HuH-7.5 (cell line): ENCODE data around the gene CCDC93.

Source experiments
- DNase-seq: peaks from one replicate; pipeline ENCODE4 v3.0.0; 2011; ENCODE audit warnings: low spot score

CCDC93 gene

GRCh38 chr2:117987121-117987520 is 26.7 kb downstream of the CCDC93 start:
- DNase-seq = no peak

GRCh38 chr2:117985092-117985491 is 28.8 kb downstream of the CCDC93 start:
- DNase-seq = no peak

GRCh38 chr2:117984208-117984607 is 29.7 kb downstream of the CCDC93 start:
- no peak for DNase-seq

GRCh38 chr2:117983040-117983439 is 30.8 kb downstream of the CCDC93 start:
- DNase-seq = no peak

DNA sequence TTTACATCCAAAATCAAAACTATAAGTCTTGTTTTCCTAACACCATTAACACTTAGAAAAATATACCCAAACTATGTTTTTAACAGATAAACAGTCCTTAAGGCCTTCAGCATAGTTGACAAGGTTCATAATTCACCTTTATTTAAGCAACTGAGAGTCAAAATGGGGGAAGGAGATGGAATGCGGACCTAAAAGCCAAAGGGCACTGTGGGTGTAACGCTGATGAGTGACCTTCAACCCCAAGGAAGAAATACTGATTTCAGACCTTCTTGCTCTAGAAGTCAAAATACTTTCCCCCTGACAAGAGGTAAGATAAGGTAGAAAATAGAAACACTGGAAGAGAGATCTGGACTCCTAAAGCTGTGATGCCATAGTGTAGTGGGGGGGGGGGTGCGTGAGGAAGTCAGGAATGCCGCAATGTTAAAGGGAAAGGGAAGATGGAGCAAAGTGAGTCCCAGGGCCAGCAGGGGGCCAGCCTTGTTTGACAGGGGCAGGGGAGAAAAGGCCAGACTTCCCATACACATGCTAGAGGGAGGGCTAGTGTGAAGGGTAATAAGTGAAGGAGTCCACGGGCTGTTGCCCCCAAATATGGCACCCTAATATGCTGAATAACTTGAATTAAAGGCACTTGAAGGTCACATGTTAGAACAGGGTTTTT is 31.4 kb downstream of the CCDC93 start:
- DNase-seq = no peak

- DNase-seq = no peak
These were observed 32.1 kb downstream of the CCDC93 start for GRCh38 chr2:117981810-117982209.

- no peak for DNase-seq
These were observed 32.8 kb downstream of the CCDC93 start for GRCh38 chr2:117980783-117981676.

GRCh38 chr2:117979911-117980701 is 33.8 kb downstream of the CCDC93 start:
- DNase-seq = no peak

DNA sequence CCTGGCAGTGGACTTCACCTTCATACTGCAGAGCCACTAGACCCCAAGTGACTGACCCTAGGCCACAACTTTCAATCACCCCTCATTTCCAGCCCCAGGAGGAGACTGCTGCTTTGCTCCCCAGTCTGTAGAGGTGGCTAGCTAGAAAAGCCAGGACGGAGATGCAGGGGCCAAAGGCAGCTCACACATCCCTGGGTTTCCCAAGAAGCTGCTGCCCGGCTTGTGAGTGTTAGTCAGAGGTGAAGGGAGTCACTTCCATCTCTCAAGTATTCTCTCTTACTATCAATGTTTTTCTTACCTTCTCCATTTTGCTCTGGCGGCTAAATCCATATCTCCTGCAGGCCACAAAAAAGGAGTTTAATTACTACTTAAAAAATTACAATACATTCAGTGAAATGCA is 36.2 kb downstream of the CCDC93 start:
- DNase-seq = no peak

GRCh38 chr2:117976581-117976980 is 37.3 kb downstream of the CCDC93 start:
- DNase-seq = no peak

DNA sequence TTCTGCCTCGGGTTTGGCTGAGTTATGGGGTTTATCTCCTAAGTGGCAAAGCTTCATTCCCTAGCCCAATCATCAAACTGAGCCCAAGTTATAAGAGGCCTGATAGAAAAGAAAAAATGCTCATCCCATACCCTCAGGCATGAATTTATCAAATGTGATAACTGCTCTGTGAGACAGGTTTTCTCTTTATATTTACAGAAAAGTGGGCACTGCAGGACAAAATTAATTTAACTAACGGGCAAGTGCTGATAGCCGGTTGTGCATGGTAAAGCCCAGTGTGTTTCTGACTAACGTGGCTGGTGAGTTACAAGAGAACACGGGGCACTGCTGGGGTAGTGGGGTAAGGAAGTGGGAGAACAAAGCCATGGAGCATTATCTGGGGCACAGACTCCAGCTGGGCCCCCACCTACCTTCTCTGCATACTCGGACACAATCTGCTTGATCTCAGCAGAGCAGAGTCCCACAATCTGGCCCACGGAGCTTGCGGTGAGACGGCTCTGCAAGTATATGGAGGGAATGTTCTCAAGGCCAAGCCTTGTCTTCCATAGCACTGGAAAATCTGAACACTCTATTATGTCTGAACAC is 40.3 kb downstream of the CCDC93 start:
- DNase-seq = no peak

GRCh38 chr2:117972476-117973123 is 41.3 kb downstream of the CCDC93 start:
- no peak for DNase-seq

GRCh38 chr2:117968722-117969121 is 45.1 kb downstream of the CCDC93 start:
- DNase-seq = no peak

GRCh38 chr2:117967977-117968718 is 45.7 kb downstream of the CCDC93 start:
- DNase-seq = no peak

- DNase-seq = no peak
These were observed 50.4 kb downstream of the CCDC93 start for GRCh38 chr2:117963446-117963845.

DNA sequence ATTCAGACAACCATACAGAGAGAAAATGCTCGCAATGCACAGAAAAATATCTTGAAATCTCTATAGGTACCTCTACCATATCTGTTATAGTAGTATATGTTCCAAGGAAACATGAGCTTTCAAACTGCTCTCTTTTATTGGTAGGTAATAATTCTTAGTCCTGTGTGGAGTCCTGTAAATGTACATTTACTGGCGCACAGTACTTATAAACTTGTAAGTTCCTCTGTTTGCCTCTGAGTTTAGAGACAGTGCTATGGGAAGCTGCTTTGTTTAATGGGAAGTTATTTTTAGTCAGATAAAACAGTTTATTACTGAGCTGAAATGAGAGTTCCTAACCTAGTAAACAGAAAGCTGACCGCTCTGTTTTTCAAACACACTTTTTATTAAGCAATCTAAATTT is 52.7 kb downstream of the CCDC93 start:
- no peak for DNase-seq

DNA sequence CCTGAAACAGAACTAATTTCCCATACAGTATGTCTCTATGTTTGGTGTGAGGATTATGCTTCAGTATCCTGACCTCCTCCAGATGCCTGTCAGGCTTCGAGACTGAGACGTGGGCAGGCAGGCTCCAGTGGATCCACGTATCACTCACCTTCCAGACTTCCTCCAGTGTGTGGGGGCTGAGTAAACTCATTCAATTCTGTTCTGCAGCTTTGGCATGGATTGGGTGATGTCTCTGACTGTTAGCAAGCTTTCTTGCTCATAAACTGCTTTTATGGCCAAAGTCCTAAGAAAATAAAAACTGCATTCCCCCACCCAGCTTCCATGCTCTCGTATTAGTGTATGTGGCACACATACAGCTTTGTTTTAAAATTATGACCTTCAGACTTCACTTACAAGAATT is 53.6 kb downstream of the CCDC93 start:
- DNase-seq = no peak

- DNase-seq = no peak
These were observed 55.7 kb downstream of the CCDC93 start for GRCh38 chr2:117958186-117958585.

DNA sequence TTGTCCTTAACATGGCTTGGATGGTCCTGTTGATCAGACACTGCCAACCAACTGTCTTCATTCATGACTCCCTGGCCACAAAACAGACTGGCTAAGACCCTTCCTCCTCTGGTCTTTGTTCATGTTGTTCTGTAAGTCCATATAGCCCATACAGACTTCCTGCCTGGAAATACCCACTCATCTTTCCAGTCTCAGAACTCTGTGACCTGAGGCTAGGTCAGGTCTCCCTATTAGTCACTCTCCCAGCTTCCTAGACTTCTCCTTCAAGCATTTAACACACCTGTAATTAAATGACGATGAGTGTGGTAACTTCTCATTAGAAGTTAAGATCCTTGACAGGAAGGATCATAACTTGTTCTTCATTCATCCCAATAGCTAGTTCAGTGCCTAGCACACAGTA is 56.3 kb downstream of the CCDC93 start:
- no peak for DNase-seq

DNA sequence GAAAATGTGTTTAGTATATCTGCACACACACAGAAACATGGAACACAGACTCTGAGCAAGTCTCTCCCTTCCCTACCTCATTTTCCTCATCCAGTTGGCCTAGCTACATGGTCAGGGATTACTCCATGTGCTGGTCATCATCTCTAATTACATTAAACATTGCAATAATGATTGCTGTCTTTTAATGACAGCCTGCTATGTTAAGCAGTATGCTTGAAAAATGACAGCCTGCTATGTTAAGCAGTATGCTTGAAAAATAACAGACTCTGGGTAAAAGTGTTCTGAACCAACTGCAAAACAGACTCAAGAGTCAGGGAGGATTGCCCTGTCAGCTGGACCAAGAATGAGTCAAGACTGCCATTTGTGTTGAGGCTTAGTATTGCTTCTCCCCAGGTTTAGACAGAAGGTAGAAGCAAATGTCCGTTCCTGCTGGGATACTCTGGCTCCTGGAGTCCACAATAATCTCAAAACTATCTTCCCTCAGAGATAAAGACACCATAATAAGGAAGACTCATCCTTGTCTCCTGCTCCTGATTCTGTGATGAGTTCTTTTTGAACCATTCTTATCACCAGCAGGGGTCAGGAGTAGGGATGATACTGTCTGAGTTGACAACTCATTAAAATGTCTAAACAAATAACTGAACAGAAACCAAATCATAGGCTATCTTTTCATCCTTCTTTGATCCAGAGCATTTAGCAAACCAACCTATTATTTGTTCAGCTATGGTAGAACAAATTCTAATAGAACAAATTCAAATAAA is 57.7 kb downstream of the CCDC93 start:
- no peak for DNase-seq
